H9 (cell line): ENCODE results near the gene CACNA1I. TPM values are rescaled to one million over a fixed set of nuclear protein-coding genes. Genes with fewer than 3 reads are reported as not detected.

ENCODE experiments used
- DNase-seq: peaks from one replicate; pipeline ENCODE4 v3.0.0-alpha.2; 2017
- H2AFZ ChIP-seq: one replicate; pipeline ENCODE4 v1.6.1; 2013; ENCODE audit warnings: mild to moderate bottlenecking, low read length, control low read depth, moderate library complexity
- H2AK5ac ChIP-seq: 2 replicates; pipeline ENCODE4 v1.6.1; 2013; ENCODE audit warnings: low read length, control low read depth, mixed read lengths; ENCODE audit not compliant: insufficient read length
- H2BK120ac ChIP-seq: one replicate; pipeline ENCODE4 v1.6.1; 2013; ENCODE audit warnings: low read depth, mild to moderate bottlenecking, low read length, control low read depth, inconsistent platforms; ENCODE audit not compliant: poor library complexity, severe bottlenecking
- H2BK12ac ChIP-seq: 2 replicates; pipeline ENCODE4 v1.6.1; 2013; ENCODE audit warnings: low read length, control low read depth, mixed read lengths, low read depth; ENCODE audit not compliant: insufficient read length
- H2BK15ac ChIP-seq: 2 replicates; pipeline ENCODE4 v1.6.1; 2013; ENCODE audit warnings: low read depth, low read length, control low read depth
- H2BK20ac ChIP-seq: one replicate; pipeline ENCODE4 v1.6.1; 2013; ENCODE audit warnings: low read depth, mild to moderate bottlenecking, low read length, control low read depth, inconsistent platforms; ENCODE audit not compliant: poor library complexity, severe bottlenecking
- H2BK5ac ChIP-seq: 2 replicates; pipeline ENCODE4 v1.6.1; 2013; ENCODE audit warnings: low read length, control low read depth, mixed read lengths; ENCODE audit not compliant: insufficient read length
- H3K14ac ChIP-seq: 2 replicates; pipeline ENCODE4 v1.6.1; 2013; ENCODE audit warnings: low read length, control low read depth; ENCODE audit not compliant: insufficient read depth
- H3K18ac ChIP-seq: 2 replicates; pipeline ENCODE4 v1.6.1; 2013; ENCODE audit warnings: low read depth, mild to moderate bottlenecking, mixed read lengths, low read length, control low read depth; ENCODE audit not compliant: insufficient read length
- H3K23ac ChIP-seq: 2 replicates; pipeline ENCODE4 v1.6.1; 2013; ENCODE audit warnings: low read length, control low read depth, mixed read lengths, low read depth; ENCODE audit not compliant: insufficient read length
- H3K23me2 ChIP-seq: 2 replicates; pipeline ENCODE4 v1.6.1; 2013; ENCODE audit warnings: low read depth, mild to moderate bottlenecking, mixed read lengths, low read length, control low read depth; ENCODE audit not compliant: insufficient read length, poor library complexity, severe bottlenecking
- H3K27ac ChIP-seq: 2 replicates; pipeline ENCODE4 v1.5.1; 2013; ENCODE audit warnings: low read length, control low read depth, mixed read lengths, low read depth; ENCODE audit not compliant: insufficient read length
- H3K27me3 ChIP-seq: 2 replicates; pipeline ENCODE4 v1.6.1; 2013; ENCODE audit warnings: low read length, control low read depth, inconsistent platforms; ENCODE audit not compliant: insufficient read depth
- H3K4ac ChIP-seq: 2 replicates; pipeline ENCODE4 v1.6.1; 2013; ENCODE audit warnings: low read depth, mild to moderate bottlenecking, control low read depth, inconsistent platforms, low read length, moderate library complexity
- H3K4me1 ChIP-seq: 2 replicates; pipeline ENCODE4 v1.6.1; 2013; ENCODE audit warnings: low read length, control low read depth, inconsistent platforms; ENCODE audit not compliant: insufficient read depth
- H3K4me2 ChIP-seq: 2 replicates; pipeline ENCODE4 v1.6.1; 2013; ENCODE audit warnings: low read length, control low read depth, mixed read lengths; ENCODE audit not compliant: insufficient read length, insufficient read depth
- H3K56ac ChIP-seq: 2 replicates; pipeline ENCODE4 v1.6.1; 2013; ENCODE audit warnings: low read depth, mild to moderate bottlenecking, mixed read lengths, low read length, control low read depth; ENCODE audit not compliant: insufficient read length
- H3K79me1 ChIP-seq: 2 replicates; pipeline ENCODE4 v1.6.1; 2013; ENCODE audit warnings: low read depth, mild to moderate bottlenecking, moderate library complexity, low read length, control low read depth, inconsistent platforms; ENCODE audit not compliant: insufficient read depth, poor library complexity, severe bottlenecking
- H3K79me2 ChIP-seq: 2 replicates; pipeline ENCODE4 v1.6.1; 2013; ENCODE audit warnings: low read length, control low read depth, inconsistent platforms; ENCODE audit not compliant: insufficient read depth
- H3K9ac ChIP-seq: 2 replicates; pipeline ENCODE4 v1.6.1; 2013; ENCODE audit warnings: low read length, control low read depth, mixed read lengths; ENCODE audit not compliant: insufficient read length; ENCODE audit errors: extremely low read depth
- H3K9me3 ChIP-seq: one replicate; pipeline ENCODE4 v1.6.1; 2013; ENCODE audit warnings: low read depth, low read length, inconsistent platforms; ENCODE audit not compliant: control insufficient read depth
- H3T11ph ChIP-seq: one replicate; pipeline ENCODE4 v1.6.1; 2013; ENCODE audit warnings: mild to moderate bottlenecking, low read length, control low read depth, inconsistent platforms
- H4K20me1 ChIP-seq: one replicate; pipeline ENCODE4 v1.6.1; 2013; ENCODE audit not compliant: control insufficient read depth, insufficient read length, insufficient read depth
- H4K5ac ChIP-seq: 2 replicates; pipeline ENCODE4 v1.6.1; 2013; ENCODE audit warnings: low read depth, mild to moderate bottlenecking, mixed read lengths, low read length, control low read depth; ENCODE audit not compliant: insufficient read length
- H4K8ac ChIP-seq: replicated peaks from 2 replicates; pipeline ENCODE4 v1.6.1; 2013; ENCODE audit warnings: low read length, control low read depth, mixed read lengths, low read depth; ENCODE audit not compliant: insufficient read length
- H4K91ac ChIP-seq: 2 replicates; pipeline ENCODE4 v1.6.1; 2013; ENCODE audit warnings: low read depth, mild to moderate bottlenecking, moderate library complexity, mixed read lengths, low read length, control low read depth; ENCODE audit not compliant: insufficient read length
- H3K27ac Mint-ChIP-seq, 3 experiments: 2 replicates in 2 of 3; 3 replicates in 1 of 3; pipeline ENCODE4 v1.8.0; 2020 to 2021; ENCODE audit warnings: mixed read lengths in 3 of 3, mild to moderate bottlenecking in 1 of 3, moderate library complexity in 1 of 3
- H3K27me3 Mint-ChIP-seq: 2 replicates; pipeline ENCODE4 v1.8.0; 2021; ENCODE audit warnings: low read depth, mild to moderate bottlenecking, moderate library complexity, mixed read lengths
- H3K36me3 Mint-ChIP-seq, 3 experiments: 2 replicates in 2 of 3; 3 replicates in 1 of 3; pipeline ENCODE4 v1.8.0; 2020 to 2021; ENCODE audit warnings: low read depth in 3 of 3, mixed read lengths in 3 of 3; ENCODE audit not compliant: insufficient read depth in 1 of 3
- H3K4me1 Mint-ChIP-seq, 2 experiments: 2 replicates each; pipeline ENCODE4 v1.8.0; 2020; ENCODE audit warnings: mixed read lengths in 2 of 2
- H3K4me3 Mint-ChIP-seq, 2 experiments: 2 replicates in 1 of 2; 3 replicates in 1 of 2; pipeline ENCODE4 v1.8.0; 2020 to 2021; ENCODE audit warnings: mild to moderate bottlenecking in 2 of 2, mixed read lengths in 2 of 2, moderate library complexity in 1 of 2
- H3K9me3 Mint-ChIP-seq, 2 experiments: 2 replicates in 1 of 2; 3 replicates in 1 of 2; pipeline ENCODE4 v1.8.0; 2020; ENCODE audit warnings: mild to moderate bottlenecking in 2 of 2, mixed read lengths in 2 of 2, moderate library complexity in 1 of 2
- CTCF ChIP-seq: fragments of 200-600 bp; sonication (generic); conservative IDR thresholded peaks from 3 replicates; pipeline ENCODE4 v1.8.0; 2021; ENCODE audit warnings: antibody characterized with exemption, mild to moderate bottlenecking
- WGBS: extraction: QIAGEN DNeasy Blood & Tissue Kit; methylation state at CpG from one replicate; pipeline ENCODE4 v1.1.7; 2013; ENCODE audit warnings: missing lambda C conversion rate, low lambda C conversion rate, mixed read lengths; ENCODE audit not compliant: insufficient read length; ENCODE audit errors: extremely low coverage; 5-methylcytosine and 5-hydroxymethylcytosine counted together
- total RNA-seq: library from RNA; stranded (reverse); gene quantifications from 2 replicates; pipeline ENCODE4 v1.2.1, GENCODE V29; 2021

The CACNA1I gene
- total RNA-seq, 1 experiment from 2014 or later: 0.50 TPM

DNA sequence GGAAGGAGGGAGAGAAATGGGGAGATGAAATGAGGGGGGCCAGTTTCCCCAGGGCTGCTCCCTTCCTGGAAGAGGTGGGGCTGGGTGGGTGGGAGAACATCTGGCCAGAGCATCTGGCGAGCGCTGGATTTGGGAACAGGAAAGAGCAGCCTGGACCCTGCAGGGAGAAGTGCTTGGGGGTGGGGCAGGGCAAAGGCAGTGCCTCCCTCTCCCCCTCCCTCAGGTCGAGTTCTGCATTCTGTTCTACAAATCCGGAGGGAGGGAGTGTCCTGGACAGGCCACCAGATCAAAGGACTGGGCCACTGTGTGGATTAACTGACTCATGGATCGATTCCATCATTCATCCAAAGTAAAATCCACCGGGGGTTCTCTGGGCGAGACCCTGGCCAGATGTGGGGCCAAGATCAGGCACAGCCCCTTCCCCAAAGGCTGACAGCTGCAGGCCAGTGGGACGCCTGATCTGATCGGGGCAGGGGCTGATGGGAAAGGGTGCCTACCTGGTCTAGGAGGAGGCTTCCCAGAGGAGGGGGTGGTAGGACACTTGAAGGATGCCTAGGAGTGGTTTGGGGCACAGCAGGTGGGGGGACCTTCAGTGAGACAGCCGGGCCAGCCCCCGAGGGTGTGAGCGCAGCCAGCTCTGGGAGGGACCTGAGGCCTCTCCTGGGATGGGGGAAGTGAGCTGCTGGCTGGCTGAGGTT lies 57.5 kb downstream of the CACNA1I start:
- no peak overlapping the region for H3K9ac ChIP-seq
- no peak for TF ChIP-seq CTCF
- no peak overlapping the region for H3K14ac ChIP-seq
- no peak overlapping the region for H4K5ac ChIP-seq
- H3K18ac ChIP-seq: no peak overlapping the region
- DNase-seq: no peak
- no peak overlapping the region for H3K4ac ChIP-seq
- H3K27ac Mint-ChIP-seq: no peak overlapping the region
- H3K36me3 Mint-ChIP-seq: no peaks in the 10 kb centered on the region
- no peaks in the 10 kb centered on the region for H3K79me2 ChIP-seq
- H2BK15ac ChIP-seq: no peak overlapping the region
- H3K23ac ChIP-seq: no peak overlapping the region
- H3K9me3 Mint-ChIP-seq: no peaks in the 10 kb centered on the region; a peak in 1 of 5 replicates
- no peak overlapping the region for H2AFZ ChIP-seq
- H3K27ac ChIP-seq: no peak overlapping the region
- H3K56ac ChIP-seq: no peak overlapping the region
- no peak overlapping the region for H3T11ph ChIP-seq
- no peak overlapping the region for H4K8ac ChIP-seq
- H3K9me3 ChIP-seq: no peaks in the 10 kb centered on the region
- H2BK5ac ChIP-seq: no peak overlapping the region
- H2AK5ac ChIP-seq: no peak overlapping the region
- H3K4me3 Mint-ChIP-seq: no peak overlapping the region
- 0 out of 2 replicates have a peak, but pooled peaks cover 5% of the 10 kb centered on the region for H3K4me1 ChIP-seq
- H2BK12ac ChIP-seq: no peak overlapping the region
- H4K20me1 ChIP-seq: no peaks in the 10 kb centered on the region
- H4K91ac ChIP-seq: no peak overlapping the region
- no peaks in the 10 kb centered on the region for H3K27me3 ChIP-seq
- H2BK120ac ChIP-seq: no peak overlapping the region
- peaks cover 11% of the 10 kb centered on the region for H3K27me3 Mint-ChIP-seq
- peaks cover 19 to 42% of the 10 kb centered on the region in 2 experiments for H3K4me1 Mint-ChIP-seq
- H3K4me2 ChIP-seq: no peak overlapping the region
- WGBS: no CpG with 5 or more reads among the region's 12 CpGs
- H3K79me1 ChIP-seq: no peaks in the 10 kb centered on the region
- no peak overlapping the region for H2BK20ac ChIP-seq
- H3K23me2 ChIP-seq: no peaks in the 10 kb centered on the region
